ENCODE measurements around the gene ZNF384. TPM values are rescaled to one million over a fixed set of nuclear protein-coding genes. Genes with fewer than 3 reads are reported as not detected.

Gene ZNF384
- total and polyA plus RNA-seq, 10 of the 15 experiments (the other 5 are each of a cell fraction or from before 2014, with no cell fraction given): 0.46 to 81.5 (median 30.5) TPM

- TF ChIP-seq NR2F1 (conservative IDR thresholded peaks at IDR 0.05) (no peak), YBX1 (IDR thresholded peaks at IDR 0.05) (no peak), MAX (IDR thresholded peaks at IDR 0.05; ENCODE audit: low read depth, low read length) (no peak; the same call in 1 of the 2 replicates), E2F4 (IDR thresholded peaks at IDR 0.05; ENCODE audit: low read depth, low read length) (no peak), ZBTB40 (IDR thresholded peaks at IDR 0.05; ENCODE audit: borderline replicate concordance) (peak; percentile 99), TARDBP (IDR thresholded peaks at IDR 0.05; ENCODE audit: borderline replicate concordance) (peak; percentile 90; the same call in 1 of the 2 replicates), SUZ12 (IDR thresholded peaks at IDR 0.05; ENCODE audit: unreplicated experiment) (no peak), HDGF (IDR thresholded peaks at IDR 0.05) (peak; percentile 92), NFIC (IDR thresholded peaks at IDR 0.05; ENCODE audit: low read depth, low read length) (peak; percentile 17; the same call in 1 of the 2 replicates), CREB1 (IDR thresholded peaks at IDR 0.05; ENCODE audit: low read depth) (peak; percentile 99), ZNF384 (IDR thresholded peaks at IDR 0.05; ENCODE audit: borderline replicate concordance, low read depth, low read length) (no peak), CTCF (IDR thresholded peaks at IDR 0.05 in 2 of 3, conservative IDR thresholded peaks at IDR 0.05 in 1 of 3; ENCODE audit: control insufficient read depth in 2 of 3, extremely low read depth in 1 of 3, insufficient read depth in 1 of 3, low read depth in 3 of 3, low read length in 3 of 3) (0 out of 6 replicates have a peak, but pooled peaks of 1 of the 3 experiments have one; percentile 0)
These were observed at the start of gene ZNF384 (continued) for GRCh38 chr12:6688999-6689882.
